ENCODE measurements around the gene IL17C. TPM values are rescaled to one million over a fixed set of nuclear protein-coding genes. Genes with fewer than 3 reads are reported as not detected.
A peak's percentile ranks its signal among the peaks of the same experiment; 100 is the strongest.

Gene IL17C
- total RNA-seq, 1 experiment from 2014 or later = 1.9 TPM

- 0 out of 2 replicates have a peak, but pooled peaks have one; percentile 20 for TF ChIP-seq NFATC4 (CRISPR knock-in tag; IDR thresholded peaks at IDR 0.05)
- TF ChIP-seq ZNF121 (CRISPR knock-in tag; IDR thresholded peaks at IDR 0.05) = no peak
- TF ChIP-seq E2F5 (CRISPR knock-in tag; IDR thresholded peaks at IDR 0.05) = no peak
- no peak for TF ChIP-seq ZNF425 (CRISPR knock-in tag; conservative IDR thresholded peaks at IDR 0.05)
- TF ChIP-seq CREB1 (CRISPR knock-in tag; IDR thresholded peaks at IDR 0.05) = no peak
- 0 out of 2 replicates have a peak, but pooled peaks have one; percentile 61 for TF ChIP-seq ETV6 (CRISPR knock-in tag; IDR thresholded peaks at IDR 0.05)
- TF ChIP-seq TCF7 (CRISPR knock-in tag; IDR thresholded peaks at IDR 0.05; ENCODE audit: low read depth) = no peak
- TF ChIP-seq MLX (CRISPR knock-in tag; IDR thresholded peaks at IDR 0.05) = no peak
- no peak for TF ChIP-seq MYBL2 (CRISPR knock-in tag; IDR thresholded peaks at IDR 0.05)
- no peak for TF ChIP-seq GABPB1 (CRISPR knock-in tag; IDR thresholded peaks at IDR 0.05)
- TF ChIP-seq IRF2 (CRISPR knock-in tag; IDR thresholded peaks at IDR 0.05; ENCODE audit: borderline replicate concordance, low read depth) = no peak
- TF ChIP-seq ZMAT4 (CRISPR knock-in tag; IDR thresholded peaks at IDR 0.05) = no peak
- TF ChIP-seq NFE2L1 (CRISPR knock-in tag; IDR thresholded peaks at IDR 0.05) = no peak
- TF ChIP-seq ZNF416 (CRISPR knock-in tag; IDR thresholded peaks at IDR 0.05) = no peak
- TF ChIP-seq IRF1 (CRISPR knock-in tag; IDR thresholded peaks at IDR 0.05) = no peak
- no peak for TF ChIP-seq ZNF671 (CRISPR knock-in tag; IDR thresholded peaks at IDR 0.05)
- no peak for TF ChIP-seq ZNF219 (CRISPR knock-in tag; IDR thresholded peaks at IDR 0.05; ENCODE audit: borderline replicate concordance)
- TF ChIP-seq ATF3 (CRISPR knock-in tag; conservative IDR thresholded peaks at IDR 0.05) = no peak
- 0 out of 2 replicates have a peak, but pooled peaks have one; percentile 51 for TF ChIP-seq CBFB (CRISPR knock-in tag; IDR thresholded peaks at IDR 0.05; ENCODE audit: low read depth)
- TF ChIP-seq FOXP4 (CRISPR knock-in tag; IDR thresholded peaks at IDR 0.05) = no peak
- no peak for TF ChIP-seq NR3C1 (CRISPR knock-in tag; conservative IDR thresholded peaks at IDR 0.05; ENCODE audit: low read depth)
- no peak for TF ChIP-seq E2F1 (CRISPR knock-in tag; IDR thresholded peaks at IDR 0.05)
- no peak for TF ChIP-seq ZNF263 (CRISPR knock-in tag; IDR thresholded peaks at IDR 0.05; ENCODE audit: low read depth)
- TF ChIP-seq SP1 (CRISPR knock-in tag; conservative IDR thresholded peaks at IDR 0.05) = peak; percentile 70
- no peak for TF ChIP-seq CDX4 (CRISPR knock-in tag; IDR thresholded peaks at IDR 0.05; ENCODE audit: borderline replicate concordance)
- TF ChIP-seq NR1H2 (CRISPR knock-in tag; IDR thresholded peaks at IDR 0.05) = no peak
- no peak for TF ChIP-seq JAZF1 (CRISPR knock-in tag; IDR thresholded peaks at IDR 0.05)
- no peak for TF ChIP-seq ATF1 (CRISPR knock-in tag; IDR thresholded peaks at IDR 0.05)
- no peak for TF ChIP-seq PRRX2 (CRISPR knock-in tag; IDR thresholded peaks at IDR 0.05)
- TF ChIP-seq SOX15 (CRISPR knock-in tag; IDR thresholded peaks at IDR 0.05) = no peak
- TF ChIP-seq NR2C2 (CRISPR knock-in tag; IDR thresholded peaks at IDR 0.05) = no peak
Measured at GRCh38 chr16:88639231-88640038, 1.1 kb downstream of the IL17C start (continued).
